NCI-H510A treated with DMSO at 0.1 percent for 48 hours (cell line): Measurements from ENCODE around the gene KLHL8.

Experiments
- DNase-seq: peaks from one replicate; lab custom pipeline; 2025; lab: John Stamatoyannopoulos, UW

The KLHL8 gene

DNA sequence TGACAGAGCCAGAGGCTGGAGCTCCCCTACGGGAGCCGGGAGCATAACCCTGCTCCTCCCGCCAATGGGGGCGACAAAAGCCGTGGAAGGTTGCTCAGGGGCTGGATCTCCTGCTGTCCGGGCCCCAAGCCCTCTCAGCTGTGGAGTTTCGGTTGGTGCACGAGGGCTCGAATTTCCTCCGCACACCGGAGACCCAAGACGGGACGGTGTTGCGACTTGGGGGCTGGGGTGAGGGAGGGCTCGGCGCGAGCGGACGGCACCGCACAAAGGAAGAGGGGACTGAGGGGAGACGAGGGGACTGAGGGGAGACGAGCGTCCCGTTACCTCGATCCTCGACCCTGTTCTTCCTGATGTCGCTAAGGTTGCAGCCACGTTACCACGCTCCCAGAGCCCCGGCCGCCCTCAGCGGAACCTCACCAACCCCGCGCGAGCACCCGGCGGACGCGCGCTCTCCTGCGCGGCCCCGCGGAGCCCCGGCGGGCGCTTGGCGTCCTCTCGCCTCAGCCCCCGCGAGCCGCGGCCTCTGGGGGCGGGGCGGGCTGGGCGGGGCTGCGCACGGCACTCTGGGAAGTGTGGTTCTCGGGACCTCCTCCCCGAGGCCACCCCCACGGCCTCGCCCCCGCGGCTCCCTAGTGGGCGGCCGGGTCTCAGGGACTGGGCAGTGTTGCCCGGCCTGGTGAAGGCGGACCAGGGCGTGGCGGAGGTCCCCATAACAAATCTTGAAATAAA is at the start of gene KLHL8:
Gene KLHL8, minus strand, starts transcription at position 525 of the 729 bp plus-strand sequence. CDS start 25,079 bp downstream, outside the sequence.
- peak; percentile 62 for DNase-seq

GRCh38 chr4:87270144-87270543 is 49.7 kb upstream of the KLHL8 start:
- peak; percentile 51 for DNase-seq

- no peak for DNase-seq
These were observed 48.0 kb upstream of the KLHL8 start for GRCh38 chr4:87268411-87268810.

- no peak for DNase-seq
These were observed 46.6 kb upstream of the KLHL8 start for GRCh38 chr4:87266986-87267385.

- DNase-seq: no peak
These were observed 42.5 kb upstream of the KLHL8 start for GRCh38 chr4:87262886-87263285.

DNA sequence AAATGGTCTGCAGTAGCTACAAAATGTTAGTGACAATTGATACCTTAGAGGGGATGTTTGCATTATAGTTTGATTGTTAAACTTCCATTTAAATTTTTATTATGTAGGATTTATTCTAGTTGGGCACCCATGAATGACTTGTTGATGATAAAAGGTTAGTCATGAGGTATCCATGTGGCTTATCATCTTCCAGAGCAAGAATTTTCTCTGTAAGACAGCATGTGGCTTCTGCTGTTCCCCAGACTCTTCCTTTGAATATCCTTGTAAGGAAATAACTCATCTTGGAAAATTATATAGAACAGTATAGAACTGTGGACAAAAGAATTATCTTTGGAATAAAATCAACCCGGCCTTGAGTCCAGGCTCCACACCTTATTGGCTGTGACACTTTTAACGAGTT is 40.1 kb upstream of the KLHL8 start:
- DNase-seq: no peak

DNA sequence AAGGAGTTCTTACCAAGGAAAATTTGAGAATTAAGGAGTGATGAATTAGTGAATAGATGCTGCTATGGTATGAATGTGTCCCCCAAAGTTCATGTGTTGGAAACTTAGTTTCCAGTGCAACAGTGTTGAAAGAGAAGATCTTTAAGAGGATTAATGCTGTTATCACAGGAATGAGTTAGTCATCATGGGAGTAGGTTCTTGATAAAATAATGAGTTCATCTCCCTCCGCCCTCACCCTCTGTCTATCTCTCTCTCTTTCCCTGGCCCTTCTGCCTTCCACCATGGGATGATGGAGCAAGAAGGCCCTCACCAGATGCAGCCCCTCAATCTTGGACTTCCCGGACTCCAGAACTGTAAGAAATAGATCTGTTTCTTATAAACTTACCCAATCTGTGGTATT is 38.3 kb upstream of the KLHL8 start:
- no peak for DNase-seq

DNA sequence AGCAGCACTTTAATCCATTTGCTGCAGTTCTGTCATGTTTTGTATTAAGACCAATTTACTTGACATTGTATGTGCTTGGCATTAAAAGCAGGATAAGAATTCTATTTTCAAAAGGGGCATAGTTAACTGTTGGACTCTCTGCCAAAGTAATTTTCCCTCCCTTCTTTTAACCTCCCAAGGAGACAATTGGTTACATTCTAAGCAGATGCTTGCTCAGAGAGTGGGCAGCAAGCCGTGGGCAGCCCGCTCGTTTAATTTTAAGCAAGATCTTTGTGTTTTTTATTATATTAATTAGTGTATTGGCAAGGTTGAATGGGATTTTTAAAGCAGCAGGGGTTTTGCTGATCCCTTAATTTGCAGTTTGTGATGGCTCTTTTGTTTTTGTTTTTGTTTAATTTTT is 37.1 kb upstream of the KLHL8 start:
- DNase-seq: no peak

GRCh38 chr4:87255755-87256154 is 35.3 kb upstream of the KLHL8 start:
- DNase-seq: no peak

DNA sequence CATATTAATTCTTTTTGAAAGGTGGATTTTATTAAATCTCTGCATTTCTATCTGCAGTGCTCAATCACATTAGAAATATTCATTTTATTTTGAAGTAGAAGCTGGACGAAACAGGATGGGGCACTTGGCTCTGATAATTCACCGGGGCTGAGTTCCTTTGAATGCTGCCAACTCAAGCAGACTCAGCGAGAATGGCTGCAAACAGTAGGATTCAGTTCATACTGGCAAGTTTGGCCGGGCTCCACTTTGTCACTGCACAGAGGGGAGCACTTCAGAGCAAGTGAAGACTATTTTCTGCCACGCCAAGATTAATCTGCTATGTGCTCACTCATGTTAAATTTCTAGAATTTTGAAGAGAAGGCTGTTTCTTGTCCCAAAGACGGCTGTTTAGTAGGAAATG is 30.7 kb upstream of the KLHL8 start:
- no peak for DNase-seq

- DNase-seq: no peak
These were observed 29.9 kb upstream of the KLHL8 start for GRCh38 chr4:87250294-87250693.

DNA sequence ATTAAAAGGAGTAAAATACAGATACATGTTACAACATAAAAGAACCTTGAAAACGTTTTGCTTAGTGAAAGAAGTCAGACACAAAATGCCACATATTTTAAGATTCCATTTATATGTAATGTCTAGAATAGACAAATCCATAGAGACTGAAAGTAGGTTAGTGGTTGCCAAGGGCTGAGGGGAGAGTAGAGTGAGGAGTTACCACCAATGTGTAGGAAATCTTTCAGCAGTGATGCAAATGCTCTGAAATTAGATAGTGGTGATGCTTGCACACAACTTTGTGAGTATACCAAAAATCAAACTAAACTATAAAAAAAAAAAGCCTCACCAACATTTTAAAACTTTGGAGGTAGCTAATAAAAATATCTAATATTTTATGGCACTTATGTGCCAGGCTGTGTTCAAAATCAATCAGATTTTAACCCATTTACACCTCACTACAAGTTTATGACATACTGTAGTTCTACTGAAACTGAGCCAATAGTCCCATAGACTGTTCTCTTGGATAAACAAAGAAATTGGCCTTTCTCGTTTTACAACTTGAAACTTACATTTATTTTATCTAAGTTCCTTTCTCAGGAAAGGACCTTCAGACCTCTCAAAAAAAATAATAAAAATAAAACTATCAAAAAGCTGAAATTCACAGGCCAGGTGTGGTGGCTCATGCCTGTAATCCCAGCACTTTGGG is 29.1 kb upstream of the KLHL8 start:
- no peak for DNase-seq

DNA sequence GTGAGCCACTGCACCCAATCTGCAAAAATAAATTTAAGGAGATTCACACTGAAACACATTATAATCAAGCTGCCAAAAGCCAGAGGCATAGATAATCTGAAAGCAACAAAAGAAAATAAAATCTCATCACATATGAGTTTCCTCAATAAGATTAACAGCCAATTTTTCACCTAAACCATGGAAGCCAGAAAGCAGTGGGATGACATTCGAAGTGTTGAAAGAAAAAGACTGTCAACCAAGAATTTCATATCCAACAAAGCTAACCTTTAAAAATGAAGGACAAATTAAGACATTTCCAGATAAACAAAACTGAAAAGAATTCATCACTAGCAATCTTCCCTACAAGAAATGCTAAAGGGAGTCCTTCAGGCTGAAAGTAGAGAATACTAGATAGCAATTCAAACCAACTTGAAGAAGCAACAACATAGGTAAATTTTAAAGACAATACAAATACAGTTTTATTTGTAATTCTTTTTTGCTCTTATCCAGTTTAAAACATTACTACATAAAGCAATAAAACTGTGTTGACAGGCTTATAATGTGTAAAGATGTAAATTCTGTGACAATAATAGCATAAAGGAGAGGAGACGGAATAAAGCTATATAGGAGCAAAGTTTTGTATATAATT is 23.1 kb upstream of the KLHL8 start:
- no peak for DNase-seq

DNA sequence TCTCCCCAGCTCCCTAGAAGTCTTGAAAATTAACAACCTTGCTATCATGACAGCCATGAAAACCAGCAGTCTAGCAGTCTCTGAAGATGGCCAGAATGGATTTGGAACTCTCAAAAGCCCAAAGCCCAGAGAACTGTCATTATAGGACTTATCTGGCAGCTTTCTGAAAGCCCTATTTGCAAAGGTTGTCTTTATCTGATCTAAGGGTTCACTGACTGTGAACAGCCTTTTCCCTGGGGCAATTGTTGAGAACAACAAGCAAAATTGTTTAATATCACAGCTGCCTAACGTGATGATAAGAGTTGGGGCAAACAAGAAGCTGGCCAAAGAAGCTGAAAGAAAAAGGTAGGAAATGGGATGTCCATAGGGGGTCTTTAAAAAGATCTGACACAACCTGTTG is 20.9 kb upstream of the KLHL8 start:
- no peak for DNase-seq

DNA sequence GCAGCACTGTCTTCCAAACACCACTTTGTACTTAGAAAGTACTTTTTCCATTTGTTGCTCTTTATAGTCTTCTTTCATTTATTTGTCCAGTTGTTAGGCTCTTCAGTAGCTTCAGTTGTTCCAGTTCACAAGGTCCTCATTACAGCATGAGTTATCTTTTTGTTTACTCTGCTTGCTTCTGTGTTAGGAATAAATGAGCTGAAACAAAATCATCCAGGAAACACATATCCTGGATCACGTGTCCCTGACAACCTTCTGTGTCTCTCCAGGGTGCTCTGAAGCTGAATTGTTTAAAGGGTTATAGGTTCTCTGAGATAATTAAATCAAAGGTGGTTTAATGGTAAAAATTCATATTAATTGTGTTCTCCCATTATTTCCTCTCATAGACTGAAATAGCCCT is 19.9 kb upstream of the KLHL8 start:
- DNase-seq: peak; percentile 78

DNA sequence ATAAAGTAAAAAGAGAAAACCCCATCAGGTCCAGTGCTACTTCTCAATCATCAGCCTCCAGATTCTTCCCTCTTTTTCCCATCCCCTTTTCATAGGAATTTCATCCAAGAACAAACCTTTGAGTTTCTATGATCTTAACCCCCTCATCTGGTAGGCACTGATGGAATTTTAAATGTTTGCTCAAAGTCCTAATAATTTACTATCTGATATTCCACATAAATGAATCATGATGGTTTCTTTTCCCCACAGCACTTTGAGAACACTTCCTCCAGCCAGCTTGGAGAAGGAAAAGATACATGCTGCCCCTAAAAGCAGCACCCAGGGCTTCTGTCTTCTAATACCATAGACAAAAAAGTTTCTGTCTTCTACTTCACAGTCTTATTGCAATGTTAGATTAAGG is 19.4 kb upstream of the KLHL8 start:
- no peak for DNase-seq

DNA sequence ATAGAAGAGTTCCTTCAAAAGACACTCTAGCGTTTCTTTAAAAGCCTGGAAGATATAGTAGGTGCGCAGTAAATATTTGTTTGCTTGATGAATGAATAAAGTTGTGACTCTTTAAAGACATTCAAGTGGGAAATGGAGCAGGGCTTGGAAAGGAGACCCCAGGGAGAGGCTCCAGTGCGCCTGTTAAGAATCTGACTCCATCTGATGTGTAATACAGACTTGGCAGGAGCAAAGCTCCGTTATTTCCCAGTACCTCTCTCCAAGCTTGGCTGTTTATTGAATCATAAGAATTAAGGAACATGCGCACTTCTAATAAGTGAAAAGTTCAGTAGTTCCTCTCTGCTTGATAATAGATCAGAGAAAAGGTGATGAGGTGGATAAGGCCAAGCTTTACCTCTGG is 18.8 kb upstream of the KLHL8 start:
- DNase-seq: no peak

- no peak for DNase-seq
These were observed 16.4 kb upstream of the KLHL8 start for GRCh38 chr4:87236861-87237260.

DNA sequence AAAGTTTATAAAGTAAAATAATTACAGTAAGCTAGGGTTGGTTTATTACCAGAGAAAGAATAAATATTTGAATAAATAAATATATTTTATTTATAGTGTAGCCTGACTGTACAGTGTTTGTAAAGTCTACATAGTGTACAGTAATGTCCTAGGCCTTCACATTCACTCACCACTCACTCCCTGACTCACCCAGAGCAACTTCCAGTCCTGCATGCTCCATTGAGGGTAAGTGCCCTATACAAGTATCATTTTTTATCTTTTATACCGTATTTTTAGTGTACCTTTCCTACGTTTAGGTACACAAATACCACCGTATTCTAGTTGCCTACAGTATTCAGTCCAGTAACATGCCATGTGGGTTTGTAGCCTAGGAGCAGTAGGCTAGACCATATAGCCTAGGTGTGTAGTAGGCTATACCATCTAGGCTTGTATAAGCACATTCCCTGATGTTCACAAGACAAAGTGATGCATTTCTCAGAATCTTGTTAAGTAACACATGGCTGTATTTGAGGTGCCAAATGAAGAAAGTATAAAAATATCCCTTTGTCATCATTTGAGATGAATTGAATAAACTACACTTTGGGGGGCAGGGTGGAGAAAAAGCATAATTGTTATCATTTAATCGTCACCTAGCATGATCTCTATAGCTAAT is 14.7 kb upstream of the KLHL8 start:
- peak; percentile 51 for DNase-seq

DNA sequence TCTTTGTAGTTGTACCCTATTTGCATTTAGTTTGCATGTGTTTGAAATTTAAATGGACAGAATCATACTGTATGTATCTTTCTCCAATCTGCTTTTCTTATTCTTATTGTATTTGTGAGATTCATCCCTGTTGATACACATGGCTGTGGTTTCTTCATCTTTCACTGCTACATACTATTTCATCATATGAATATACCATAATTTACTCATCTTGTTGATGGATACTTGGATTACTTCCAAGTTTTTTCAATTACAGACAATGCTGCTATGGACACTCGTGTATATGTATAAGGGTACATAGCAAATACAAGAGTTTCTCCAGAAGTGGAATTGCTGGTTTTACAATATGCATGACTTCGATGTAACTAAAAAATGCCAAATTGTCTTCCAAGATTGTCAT is 11.8 kb upstream of the KLHL8 start:
- no peak for DNase-seq

DNA sequence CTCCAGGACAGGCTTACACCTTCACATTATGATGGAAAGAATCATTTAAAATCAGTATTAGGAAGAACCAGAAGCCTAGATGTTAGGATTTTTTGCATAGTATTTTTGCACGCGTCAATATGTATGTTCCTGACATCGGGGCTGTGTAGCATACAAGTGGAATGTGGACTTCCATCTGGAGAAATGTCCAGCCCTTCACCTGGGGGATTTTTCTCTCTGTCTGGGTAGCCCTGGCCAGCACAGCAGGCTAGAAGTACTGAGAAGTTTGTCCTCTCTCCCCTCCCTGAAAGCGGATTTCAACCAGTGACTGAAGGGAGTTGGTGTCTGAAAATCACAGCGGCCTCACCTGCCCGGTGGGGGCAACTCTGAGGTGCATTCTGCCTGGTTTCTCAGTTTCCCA is 10.4 kb upstream of the KLHL8 start:
- DNase-seq: no peak

GRCh38 chr4:87229979-87230378 is 9.6 kb upstream of the KLHL8 start:
- DNase-seq: no peak
